NB4 (cell line): ENCODE measurements around the gene PHACTR3.

Source experiments
- MAX ChIP-seq: IDR thresholded peaks from 2 replicates; pipeline ENCODE4 v1.6.1; 2011; ENCODE audit warnings: low read depth, low read length
- MYC ChIP-seq: IDR thresholded peaks from 2 replicates; pipeline ENCODE4 v1.6.1; 2011; ENCODE audit warnings: low read depth, low read length
- POLR2A ChIP-seq: IDR thresholded peaks from 2 replicates; pipeline ENCODE4 v1.6.1; 2011; ENCODE audit warnings: mild to moderate bottlenecking; ENCODE audit not compliant: insufficient read length; ENCODE audit errors: extremely low read depth
- TF ChIP-seq, protein P1 (sequence below): IDR thresholded peaks from one replicate; pipeline ENCODE4 v1.5.1; 2012; ENCODE audit warnings: low read depth, low read length

GRCh38 chr20:59832406-59833363 lies 228.3 kb downstream of the PHACTR3 start:
- TF ChIP-seq, protein P1, sequence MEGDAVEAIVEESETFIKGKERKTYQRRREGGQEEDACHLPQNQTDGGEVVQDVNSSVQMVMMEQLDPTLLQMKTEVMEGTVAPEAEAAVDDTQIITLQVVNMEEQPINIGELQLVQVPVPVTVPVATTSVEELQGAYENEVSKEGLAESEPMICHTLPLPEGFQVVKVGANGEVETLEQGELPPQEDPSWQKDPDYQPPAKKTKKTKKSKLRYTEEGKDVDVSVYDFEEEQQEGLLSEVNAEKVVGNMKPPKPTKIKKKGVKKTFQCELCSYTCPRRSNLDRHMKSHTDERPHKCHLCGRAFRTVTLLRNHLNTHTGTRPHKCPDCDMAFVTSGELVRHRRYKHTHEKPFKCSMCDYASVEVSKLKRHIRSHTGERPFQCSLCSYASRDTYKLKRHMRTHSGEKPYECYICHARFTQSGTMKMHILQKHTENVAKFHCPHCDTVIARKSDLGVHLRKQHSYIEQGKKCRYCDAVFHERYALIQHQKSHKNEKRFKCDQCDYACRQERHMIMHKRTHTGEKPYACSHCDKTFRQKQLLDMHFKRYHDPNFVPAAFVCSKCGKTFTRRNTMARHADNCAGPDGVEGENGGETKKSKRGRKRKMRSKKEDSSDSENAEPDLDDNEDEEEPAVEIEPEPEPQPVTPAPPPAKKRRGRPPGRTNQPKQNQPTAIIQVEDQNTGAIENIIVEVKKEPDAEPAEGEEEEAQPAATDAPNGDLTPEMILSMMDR, result no peak
- TF ChIP-seq MYC, result no peak
- TF ChIP-seq POLR2A, result no peak
- no peak for TF ChIP-seq MAX
